ENCODE measurements around the gene PCDH9.

Gene PCDH9

GRCh38 chr13:67229481-67230403, at the start of gene PCDH9:
TSS of gene PCDH9 (minus strand) at chr13:67230336. CDS start at chr13:67228440, 1,896 bp downstream.
- no peak for TF ChIP-seq CTCF (IDR thresholded peaks at IDR 0.05)

- no peak for TF ChIP-seq CTCF (IDR thresholded peaks at IDR 0.05)
Observed at GRCh38 chr13:67278235-67278634, 48.1 kb upstream of the PCDH9 start.

- TF ChIP-seq CTCF (IDR thresholded peaks at IDR 0.05): no peak
Observed at GRCh38 chr13:67277581-67277980, 47.4 kb upstream of the PCDH9 start.

GRCh38 chr13:67275351-67275960, 45.3 kb upstream of the PCDH9 start:
- TF ChIP-seq CTCF (IDR thresholded peaks at IDR 0.05): no peak

- no peak for TF ChIP-seq CTCF (IDR thresholded peaks at IDR 0.05)
Observed at GRCh38 chr13:67273001-67273400, 42.9 kb upstream of the PCDH9 start.

- no peak for TF ChIP-seq CTCF (IDR thresholded peaks at IDR 0.05)
Observed at GRCh38 chr13:67267136-67267535, 37.0 kb upstream of the PCDH9 start.

- TF ChIP-seq CTCF (IDR thresholded peaks at IDR 0.05): no peak
Observed at GRCh38 chr13:67259208-67259607, 29.1 kb upstream of the PCDH9 start.

Data from LNCAP (cell line).